Left lung (tissue), 10 donors: ENCODE data around the gene CNTN4. TPM values are rescaled to one million over a fixed set of nuclear protein-coding genes. Genes with fewer than 3 reads are reported as not detected.

Experiments
- ATAC-seq: fragments of 200-7000 bp; cut with Tn5 transposase; one replicate; pipeline ENCODE4 v1.9.1; 2020; ENCODE audit warnings: moderate library complexity
- DNase-seq, 4 donors: peaks; one replicate each; pipeline ENCODE4 v3.0.0-alpha.2; 2013 to 2020
- H3K27ac ChIP-seq, 2 donors: fragments of 200-600 bp; sonication (generic) in 1 of 2; one replicate each; pipeline versions ENCODE4 v1.5.0 to v1.8.0; 2020 to 2021
- H3K27me3 ChIP-seq, 2 donors: fragments of 200-600 bp; sonication (generic) in 1 of 2; one replicate each; pipeline versions ENCODE4 v1.5.0 to v1.8.0; 2020 to 2021
- H3K36me3 ChIP-seq, 2 donors: fragments of 200-600 bp; sonication (generic) in 1 of 2; one replicate each; pipeline versions ENCODE4 v1.5.0 to v1.8.0; 2020 to 2021
- H3K4me1 ChIP-seq, 2 donors: fragments of 200-600 bp; one replicate each; pipeline ENCODE4 v1.8.0; 2021
- H3K4me3 ChIP-seq, 2 donors: fragments of 200-600 bp; sonication (generic) in 1 of 2; one replicate each; pipeline versions ENCODE4 v1.5.0 to v1.8.0; 2020 to 2021; ENCODE audit warnings: mild to moderate bottlenecking in 1 of 2
- H3K9me3 ChIP-seq, 2 donors: fragments of 200-600 bp; sonication (generic) in 1 of 2; one replicate each; pipeline versions ENCODE4 v1.5.0 to v1.8.0; 2020 to 2021
- CTCF ChIP-seq, 2 donors: fragments of 200-600 bp; sonication (generic) in 1 of 2; IDR thresholded peaks; one replicate each; pipeline versions ENCODE4 v1.5.0 to v1.8.0; 2021; ENCODE audit warnings: antibody characterized with exemption in 2 of 2
- intact Hi-C, 2 donors: fragments of 100-400 bp; cut with DNase I; formaldehyde crosslinking; loops; one replicate each; pipeline versions ENCODE4 v1.11.2 to v1.14.2; 2022
- polyA plus RNA-seq, 6 donors: library from polyadenylated mRNA; unstranded; fragments of 120-200 nt; gene quantifications; one replicate each; pipeline ENCODE4 v1.2.1, GENCODE V29; 2013; ENCODE audit not compliant: insufficient read length in 6 of 6
- total RNA-seq, 2 donors: library from RNA; stranded (reverse); fragmentation: NEBNext Ultra II Directional; extraction: Animal tissue kit (Norgen Biotek cat#: 25700); gene quantifications; one replicate each; pipeline ENCODE4 v1.2.1, GENCODE V29; 2021
- donor health status: DM: no; HTN: yes; CAD: no.
- donor health status: DM: no; HTN: no; CAD: no.

Gene CNTN4
- total and polyA plus RNA-seq, 8 donors = 5.9 to 10.4 (median 8.2) TPM

- no peak for TF ChIP-seq CTCF (IDR thresholded peaks at IDR 0.05)
- Histone ChIP-seq H3K27me3 (no peaks in the 10 kb centered on the region), H3K36me3 (no peaks in the 10 kb centered on the region), H3K9me3 (no peaks in the 10 kb centered on the region), H3K27ac (no peak overlapping the region), H3K4me1 (no peaks in the 10 kb centered on the region), H3K4me3 (no peak overlapping the region)
- DNase-seq = no peak
- no peak for ATAC-seq
- intact Hi-C loops = no loop called here
These were observed 406.2 kb downstream of the CNTN4 start for GRCh38 chr3:2504912-2505311.

GRCh38 chr3:2506776-2507175, 408.1 kb downstream of the CNTN4 start:
- TF ChIP-seq CTCF (IDR thresholded peaks at IDR 0.05) = no peak
- intact Hi-C loops = no loop called here
- H3K4me1 ChIP-seq = no peaks in the 10 kb centered on the region
- no peaks in the 10 kb centered on the region for H3K9me3 ChIP-seq
- H3K27me3 ChIP-seq = no peaks in the 10 kb centered on the region
- H3K36me3 ChIP-seq = no peaks in the 10 kb centered on the region
- no peak overlapping the region for H3K4me3 ChIP-seq
- DNase-seq = no peak
- H3K27ac ChIP-seq = no peak overlapping the region
- no peak for ATAC-seq

GRCh38 chr3:2510591-2511145, 412.0 kb downstream of the CNTN4 start:
- intact Hi-C loops = no loop called here
- no peak for ATAC-seq
- H3K9me3 ChIP-seq = no peaks in the 10 kb centered on the region
- no peaks in the 10 kb centered on the region for H3K27me3 ChIP-seq
- no peak overlapping the region for H3K4me3 ChIP-seq
- DNase-seq = no peak
- no peak for TF ChIP-seq CTCF (IDR thresholded peaks at IDR 0.05)
- no peak overlapping the region for H3K27ac ChIP-seq
- H3K4me1 ChIP-seq = no peaks in the 10 kb centered on the region
- H3K36me3 ChIP-seq = no peaks in the 10 kb centered on the region

GRCh38 chr3:2511356-2511755, 412.7 kb downstream of the CNTN4 start:
- no peak for TF ChIP-seq CTCF (IDR thresholded peaks at IDR 0.05)
- no peak overlapping the region for H3K4me3 ChIP-seq
- H3K36me3 ChIP-seq = no peaks in the 10 kb centered on the region
- H3K27ac ChIP-seq = no peak overlapping the region
- ATAC-seq = no peak
- H3K27me3 ChIP-seq = no peaks in the 10 kb centered on the region
- intact Hi-C loops = no loop called here
- peak in 2 of 4 donors; percentile 3 to 6 for DNase-seq
- H3K4me1 ChIP-seq = no peaks in the 10 kb centered on the region
- no peaks in the 10 kb centered on the region for H3K9me3 ChIP-seq

GRCh38 chr3:2512881-2513280, 414.2 kb downstream of the CNTN4 start:
- DNase-seq (no peak), ATAC-seq (no peak)
- Histone ChIP-seq H3K27me3 (no peaks in the 10 kb centered on the region), H3K27ac (no peak overlapping the region), H3K9me3 (no peaks in the 10 kb centered on the region), H3K4me1 (no peaks in the 10 kb centered on the region), H3K36me3 (no peaks in the 10 kb centered on the region), H3K4me3 (no peak overlapping the region)
- TF ChIP-seq CTCF (IDR thresholded peaks at IDR 0.05) = no peak
- intact Hi-C loops = no loop called here
